NB4 (cell line): ENCODE results near the gene MPND.

Experiments used
- DNase-seq: peaks from one replicate; pipeline ENCODE4 v3.0.0; 2010; ENCODE audit warnings: low read depth
- H3K4me3 ChIP-seq: one replicate; pipeline ENCODE4 v1.5.1; 2011; ENCODE audit warnings: mild to moderate bottlenecking, low read depth, low read length, moderate library complexity
- MYC ChIP-seq: IDR thresholded peaks from 2 replicates; pipeline ENCODE4 v1.6.1; 2011; ENCODE audit warnings: low read depth, low read length
- POLR2A ChIP-seq: IDR thresholded peaks from 2 replicates; pipeline ENCODE4 v1.6.1; 2011; ENCODE audit warnings: mild to moderate bottlenecking; ENCODE audit not compliant: insufficient read length; ENCODE audit errors: extremely low read depth
- TF ChIP-seq, protein P1 (sequence below): IDR thresholded peaks from 2 replicates; pipeline ENCODE4 v1.6.1; 2011; ENCODE audit warnings: low read depth, low read length
- TF ChIP-seq, protein P2 (sequence below): IDR thresholded peaks from one replicate; pipeline ENCODE4 v1.5.1; 2012; ENCODE audit warnings: low read depth, low read length

MPND gene

DNA sequence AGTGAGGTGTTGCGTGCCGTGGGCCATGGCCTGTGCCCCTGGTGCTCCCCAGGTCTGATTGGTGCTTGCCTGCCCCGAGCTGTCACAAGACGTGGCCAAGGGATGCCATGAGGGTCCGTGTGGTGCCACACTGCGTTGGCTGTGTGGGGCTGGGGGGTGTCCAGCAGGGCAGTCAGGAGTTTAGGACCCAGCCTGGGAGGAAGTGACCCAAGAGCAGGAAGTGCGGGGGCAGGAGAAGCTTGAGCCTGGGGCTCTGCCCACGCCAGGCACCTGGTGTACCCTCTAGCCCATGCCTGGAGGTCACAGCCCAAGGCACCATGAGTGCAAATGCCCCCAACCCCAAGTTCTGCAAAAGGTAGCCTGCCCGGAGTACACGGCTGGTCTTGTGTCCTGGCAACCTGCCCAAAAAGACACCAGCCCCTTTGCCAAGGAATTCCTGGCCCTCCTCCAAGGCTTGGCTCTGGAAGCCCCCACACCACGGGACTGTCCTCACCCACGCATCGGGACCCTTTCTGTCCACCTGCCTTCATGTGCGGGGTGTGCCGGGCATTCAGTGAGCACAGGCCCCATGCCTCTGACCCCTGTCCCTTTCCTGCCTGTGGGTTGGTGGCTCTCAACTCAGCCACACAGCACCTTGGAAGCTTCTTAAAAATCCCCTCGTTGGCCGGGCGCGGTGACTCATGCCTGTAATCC lies 24.9 kb downstream of the MPND start:
- no peak for DNase-seq
- no peak for TF ChIP-seq MYC
- TF ChIP-seq, protein P1, sequence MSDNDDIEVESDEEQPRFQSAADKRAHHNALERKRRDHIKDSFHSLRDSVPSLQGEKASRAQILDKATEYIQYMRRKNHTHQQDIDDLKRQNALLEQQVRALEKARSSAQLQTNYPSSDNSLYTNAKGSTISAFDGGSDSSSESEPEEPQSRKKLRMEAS = no peak
- TF ChIP-seq POLR2A = no peak
- TF ChIP-seq, protein P2, sequence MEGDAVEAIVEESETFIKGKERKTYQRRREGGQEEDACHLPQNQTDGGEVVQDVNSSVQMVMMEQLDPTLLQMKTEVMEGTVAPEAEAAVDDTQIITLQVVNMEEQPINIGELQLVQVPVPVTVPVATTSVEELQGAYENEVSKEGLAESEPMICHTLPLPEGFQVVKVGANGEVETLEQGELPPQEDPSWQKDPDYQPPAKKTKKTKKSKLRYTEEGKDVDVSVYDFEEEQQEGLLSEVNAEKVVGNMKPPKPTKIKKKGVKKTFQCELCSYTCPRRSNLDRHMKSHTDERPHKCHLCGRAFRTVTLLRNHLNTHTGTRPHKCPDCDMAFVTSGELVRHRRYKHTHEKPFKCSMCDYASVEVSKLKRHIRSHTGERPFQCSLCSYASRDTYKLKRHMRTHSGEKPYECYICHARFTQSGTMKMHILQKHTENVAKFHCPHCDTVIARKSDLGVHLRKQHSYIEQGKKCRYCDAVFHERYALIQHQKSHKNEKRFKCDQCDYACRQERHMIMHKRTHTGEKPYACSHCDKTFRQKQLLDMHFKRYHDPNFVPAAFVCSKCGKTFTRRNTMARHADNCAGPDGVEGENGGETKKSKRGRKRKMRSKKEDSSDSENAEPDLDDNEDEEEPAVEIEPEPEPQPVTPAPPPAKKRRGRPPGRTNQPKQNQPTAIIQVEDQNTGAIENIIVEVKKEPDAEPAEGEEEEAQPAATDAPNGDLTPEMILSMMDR = no peak
- no peak overlapping the region for H3K4me3 ChIP-seq

DNA sequence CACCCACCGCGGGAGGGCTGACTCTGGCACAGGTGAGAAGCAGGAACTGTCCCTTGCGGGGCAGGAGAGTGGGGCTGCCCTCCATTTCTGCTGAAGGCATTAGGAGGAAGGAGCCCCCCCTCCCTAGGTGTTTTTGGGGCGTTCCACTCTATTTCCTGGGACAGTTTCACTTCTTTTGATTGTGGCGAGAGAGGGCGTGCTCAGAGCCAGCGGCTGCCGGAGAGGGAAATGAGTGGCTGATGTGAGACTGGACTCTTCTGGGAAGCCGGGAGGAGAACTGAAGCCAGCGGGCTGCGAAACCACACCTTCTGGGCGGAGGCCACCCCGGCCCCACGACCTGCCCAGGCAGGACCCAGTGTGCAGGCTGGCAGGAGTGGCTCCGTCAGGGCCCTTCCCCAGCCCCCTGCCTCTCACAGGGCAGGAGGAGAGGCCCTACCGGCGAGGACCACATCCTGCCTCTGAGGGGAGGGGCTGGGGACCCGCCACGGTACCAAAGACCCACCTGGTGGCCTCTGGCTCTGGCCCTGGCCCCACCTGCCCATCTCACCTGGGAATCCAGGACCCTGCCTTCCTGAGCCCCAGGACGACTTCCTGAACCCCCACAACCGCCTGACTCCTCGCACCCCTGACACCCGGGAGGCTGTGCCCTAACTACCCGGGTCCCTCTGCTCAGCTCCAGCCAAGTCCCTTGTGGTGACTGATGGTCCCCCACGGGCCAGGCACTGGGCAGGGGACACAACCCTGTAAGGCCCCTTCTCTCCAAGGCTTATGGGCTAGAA lies 25.9 kb downstream of the MPND start:
- no peak for DNase-seq
- H3K4me3 ChIP-seq = no peak overlapping the region
- TF ChIP-seq MYC = no peak
- TF ChIP-seq, protein P2 = no peak
- TF ChIP-seq, protein P1 = no peak
- no peak for TF ChIP-seq POLR2A

DNA sequence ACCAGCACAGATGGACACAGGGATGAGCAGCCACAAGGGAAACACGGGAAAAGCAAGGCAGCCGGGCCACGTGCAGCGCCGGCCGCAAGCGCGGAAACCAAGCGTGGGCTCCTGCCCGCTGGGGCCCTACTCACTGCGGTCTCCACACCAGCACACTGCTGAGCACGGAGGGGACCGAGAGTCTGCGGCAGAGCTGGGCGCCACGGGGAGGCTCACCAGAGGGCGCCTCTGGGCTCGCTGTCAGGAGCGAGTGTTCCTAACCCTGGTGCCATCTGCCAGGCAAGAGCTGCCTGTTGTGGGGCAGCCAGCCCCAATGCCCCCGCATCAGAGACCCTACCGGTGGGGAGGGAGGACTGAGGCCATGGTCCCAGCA lies 26.5 kb downstream of the MPND start:
- no peak for DNase-seq
- H3K4me3 ChIP-seq = no peak overlapping the region

DNA sequence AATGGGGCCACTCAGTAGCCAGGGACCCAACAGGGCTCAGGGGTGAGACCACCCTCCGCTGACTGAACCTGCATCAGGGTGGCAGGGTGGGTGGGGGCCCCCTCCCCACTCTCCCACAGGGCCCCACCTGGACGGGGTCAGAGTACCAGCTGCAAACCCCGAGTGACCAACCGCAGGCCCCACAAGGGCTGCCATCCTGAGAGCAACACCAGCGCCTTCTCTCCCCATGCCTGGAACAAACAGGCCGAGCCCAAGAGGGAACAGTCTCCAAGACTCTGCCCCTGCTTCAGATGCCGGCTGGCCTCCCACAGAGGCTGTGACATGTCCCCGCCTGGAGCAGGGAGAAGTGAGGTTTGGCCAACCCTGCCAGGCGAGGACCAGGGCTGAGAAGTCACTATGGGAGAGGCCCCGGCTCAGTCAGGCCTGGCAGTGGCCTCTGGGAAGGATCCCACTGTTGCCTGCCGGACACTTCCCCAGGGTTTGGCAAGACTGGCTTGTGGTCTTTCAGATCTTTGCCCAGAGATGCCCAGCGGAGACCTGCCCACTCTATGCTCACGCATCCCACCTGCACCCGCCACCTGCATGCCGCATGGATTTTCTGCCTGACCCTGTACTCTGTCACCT lies 27.2 kb downstream of the MPND start:
- DNase-seq = no peak
- H3K4me3 ChIP-seq = no peak overlapping the region
- TF ChIP-seq POLR2A (no peak), MYC (no peak)
- TF ChIP-seq, protein P1 = no peak
- TF ChIP-seq, protein P2 = no peak

More for the DNA sequence above, 26.5 kb downstream of the MPND start:
- TF ChIP-seq, protein P2 = peak; percentile 3
- TF ChIP-seq POLR2A = no peak

DNA sequence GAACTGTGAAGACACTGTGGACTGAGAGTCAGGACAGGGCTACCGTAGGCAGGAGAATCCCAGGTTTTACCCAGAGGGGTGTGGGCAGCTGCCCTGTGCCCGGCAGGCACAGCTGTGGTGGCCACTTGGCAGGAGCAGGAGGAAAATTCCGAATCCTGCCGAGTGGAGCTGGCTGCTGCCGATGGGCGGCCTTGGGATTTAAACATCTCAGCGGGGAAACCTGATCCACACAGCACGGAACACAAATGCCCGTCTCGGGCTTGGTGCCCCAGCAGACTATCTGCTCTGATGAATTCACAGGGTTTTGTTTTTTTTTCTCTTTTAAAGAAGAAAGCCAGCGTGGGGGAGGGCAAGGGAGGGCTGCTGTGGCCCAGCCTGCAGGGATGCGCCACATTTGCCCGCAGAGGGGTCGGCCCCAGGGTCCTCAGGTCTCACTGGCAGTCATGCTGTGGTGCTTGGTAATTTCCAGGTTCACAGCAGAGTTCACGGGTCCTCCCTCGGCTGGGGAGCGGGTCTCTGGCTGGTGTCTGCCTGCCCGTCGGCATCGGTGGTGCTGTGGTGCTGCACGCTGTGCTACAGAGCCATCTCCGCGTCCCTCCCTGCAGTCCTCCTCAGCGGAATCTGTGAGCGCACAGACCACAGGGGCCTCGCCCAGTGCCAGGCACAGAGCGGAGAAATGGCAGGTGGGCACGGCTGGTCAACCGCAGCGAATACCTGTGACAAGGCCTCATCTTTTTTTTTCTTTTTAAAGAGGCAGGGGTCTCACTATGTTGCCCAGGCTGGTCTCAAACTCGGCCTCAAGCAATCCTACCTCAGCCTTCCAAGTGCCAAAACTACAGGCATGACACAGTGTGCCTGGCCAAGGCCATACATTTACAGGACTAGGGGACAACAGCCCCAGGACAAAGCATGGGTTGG lies 28.1 kb downstream of the MPND start:
- no peak for DNase-seq

More for the DNA sequence above, 28.1 kb downstream of the MPND start:
- TF ChIP-seq, protein P2 = no peak
- TF ChIP-seq, protein P1 = no peak
- TF ChIP-seq POLR2A (no peak), MYC (no peak)
- no peak overlapping the region for H3K4me3 ChIP-seq
